GM10266 (cell line): ENCODE measurements around the gene COLEC11.

ENCODE experiments used
- DNase-seq: peaks from one replicate; pipeline ENCODE4 v3.0.0; 2012; ENCODE audit errors: extremely low spot score
- CTCF ChIP-seq: IDR thresholded peaks from 2 replicates; pipeline ENCODE4 v1.5.1; 2012; ENCODE audit warnings: mild to moderate bottlenecking, low read depth; ENCODE audit not compliant: control insufficient read depth, insufficient read depth; ENCODE audit errors: missing control alignments

The COLEC11 gene

GRCh38 chr2:3679616-3680393 is 84.9 kb downstream of the COLEC11 start:
- no peak for TF ChIP-seq CTCF
- DNase-seq = no peak

- no peak for DNase-seq
- no peak for TF ChIP-seq CTCF
These were observed 85.8 kb downstream of the COLEC11 start for GRCh38 chr2:3680548-3681345.

GRCh38 chr2:3681625-3682024 is 86.7 kb downstream of the COLEC11 start:
- no peak for DNase-seq
- no peak for TF ChIP-seq CTCF

- DNase-seq = no peak
- no peak for TF ChIP-seq CTCF
These were observed 87.9 kb downstream of the COLEC11 start for GRCh38 chr2:3682811-3683210.

- no peak for DNase-seq
- TF ChIP-seq CTCF = no peak
These were observed 89.0 kb downstream of the COLEC11 start for GRCh38 chr2:3683748-3684454.

GRCh38 chr2:3689998-3690748 is 95.3 kb downstream of the COLEC11 start:
- no peak for DNase-seq
- no peak for TF ChIP-seq CTCF
